ENCODE measurements around the gene DSE. TPM values are rescaled to one million over a fixed set of nuclear protein-coding genes. Genes with fewer than 3 reads are reported as not detected.

DSE gene
- total RNA-seq, 4 donors from 2014 or later = 29.0 to 50.4 (median 38.7) TPM

DNA sequence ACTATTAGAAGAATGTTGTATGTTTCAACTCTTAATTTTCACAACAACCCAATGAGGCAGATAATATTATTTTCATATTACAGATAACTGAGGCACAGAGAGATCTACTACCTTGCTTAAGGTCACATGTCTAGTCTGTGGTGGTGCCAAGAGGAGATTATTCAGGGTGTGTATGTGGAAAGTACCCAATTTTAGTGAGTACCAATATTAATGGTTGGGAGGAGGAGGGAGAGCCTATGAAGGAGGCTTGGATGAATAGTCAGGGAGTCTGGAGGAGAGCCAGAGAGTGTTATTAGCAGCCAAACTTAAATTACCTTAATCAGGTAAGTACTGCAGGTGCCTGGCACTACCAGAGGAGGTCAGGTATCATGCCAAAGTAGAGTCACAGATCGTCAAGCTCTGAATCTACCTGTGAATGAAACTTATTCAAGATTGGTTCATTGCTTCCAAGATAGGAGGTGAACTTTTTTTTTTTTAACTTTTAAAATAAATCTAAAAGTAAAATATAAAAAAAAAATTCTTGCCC, 79.5 kb downstream of the DSE start:
- intact Hi-C loops (cut with DNase I; ENCODE audit: low total_unique reads) = no loop called here
- 48 to 62% methylated on average over 1 of the region's 1 CpG for whole genome bisulfite sequencing, 2 donors
- no peak overlapping the region for H3K4me3 ChIP-seq (ENCODE audit: low read depth, poor library complexity, severe bottlenecking)
- no peak for DNase-seq (ENCODE audit: low spot score in 2 of 2)
- TF ChIP-seq, protein P1, sequence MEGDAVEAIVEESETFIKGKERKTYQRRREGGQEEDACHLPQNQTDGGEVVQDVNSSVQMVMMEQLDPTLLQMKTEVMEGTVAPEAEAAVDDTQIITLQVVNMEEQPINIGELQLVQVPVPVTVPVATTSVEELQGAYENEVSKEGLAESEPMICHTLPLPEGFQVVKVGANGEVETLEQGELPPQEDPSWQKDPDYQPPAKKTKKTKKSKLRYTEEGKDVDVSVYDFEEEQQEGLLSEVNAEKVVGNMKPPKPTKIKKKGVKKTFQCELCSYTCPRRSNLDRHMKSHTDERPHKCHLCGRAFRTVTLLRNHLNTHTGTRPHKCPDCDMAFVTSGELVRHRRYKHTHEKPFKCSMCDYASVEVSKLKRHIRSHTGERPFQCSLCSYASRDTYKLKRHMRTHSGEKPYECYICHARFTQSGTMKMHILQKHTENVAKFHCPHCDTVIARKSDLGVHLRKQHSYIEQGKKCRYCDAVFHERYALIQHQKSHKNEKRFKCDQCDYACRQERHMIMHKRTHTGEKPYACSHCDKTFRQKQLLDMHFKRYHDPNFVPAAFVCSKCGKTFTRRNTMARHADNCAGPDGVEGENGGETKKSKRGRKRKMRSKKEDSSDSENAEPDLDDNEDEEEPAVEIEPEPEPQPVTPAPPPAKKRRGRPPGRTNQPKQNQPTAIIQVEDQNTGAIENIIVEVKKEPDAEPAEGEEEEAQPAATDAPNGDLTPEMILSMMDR (IDR thresholded peaks at IDR 0.05) = no peak
- no peak for TF ChIP-seq POLR2A (IDR thresholded peaks at IDR 0.05)

DNA sequence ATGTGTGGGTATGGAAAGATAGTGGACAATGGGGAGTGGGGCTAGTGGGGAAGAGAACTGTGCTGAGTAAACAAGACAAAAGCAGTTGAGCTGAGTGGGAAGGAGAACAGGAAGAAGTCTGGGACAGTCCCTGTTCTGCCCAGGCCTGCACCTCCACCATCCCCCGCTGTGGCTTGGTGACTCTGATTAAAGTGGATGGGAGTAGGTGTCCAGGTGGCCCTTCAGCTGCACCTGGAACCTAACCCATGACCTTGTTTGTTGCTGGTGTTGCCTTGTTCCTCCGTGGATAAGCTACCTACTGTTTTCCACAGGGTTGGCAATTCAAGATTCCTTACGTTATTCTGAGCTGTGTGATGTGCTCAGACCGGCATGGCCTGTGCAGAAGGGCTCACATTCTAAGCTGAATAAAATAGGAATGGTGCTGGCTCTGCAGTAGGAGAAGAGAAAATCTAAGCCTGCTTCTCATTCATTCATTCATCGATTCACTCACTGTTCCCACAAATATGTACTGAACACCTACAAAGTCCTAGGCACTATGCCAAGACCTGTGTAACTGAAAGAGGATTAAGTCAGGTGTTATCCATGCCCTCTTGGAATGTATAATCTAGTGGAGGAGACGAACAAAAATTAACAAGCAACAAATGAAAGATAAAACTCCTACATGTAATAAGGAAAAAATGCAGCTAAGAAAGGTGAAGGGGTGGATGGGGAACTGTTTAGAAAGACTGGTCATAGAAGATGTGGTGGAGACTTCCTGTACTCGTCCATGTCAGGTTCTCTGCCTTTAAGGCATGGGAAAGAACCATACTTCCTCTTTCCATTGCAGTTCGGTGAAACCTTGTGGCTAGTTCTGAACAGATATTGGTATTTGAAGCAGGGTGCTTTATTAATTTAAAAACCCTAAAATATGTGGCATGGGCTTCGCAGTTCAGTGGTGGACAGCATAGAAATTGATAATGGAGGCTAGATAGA, 80.3 kb downstream of the DSE start:
- 54 to 60% methylated on average over 9 of the region's 9 CpGs for WGBS, 2 donors
- DNase-seq (ENCODE audit: low spot score in 2 of 2) = no peak

DNA sequence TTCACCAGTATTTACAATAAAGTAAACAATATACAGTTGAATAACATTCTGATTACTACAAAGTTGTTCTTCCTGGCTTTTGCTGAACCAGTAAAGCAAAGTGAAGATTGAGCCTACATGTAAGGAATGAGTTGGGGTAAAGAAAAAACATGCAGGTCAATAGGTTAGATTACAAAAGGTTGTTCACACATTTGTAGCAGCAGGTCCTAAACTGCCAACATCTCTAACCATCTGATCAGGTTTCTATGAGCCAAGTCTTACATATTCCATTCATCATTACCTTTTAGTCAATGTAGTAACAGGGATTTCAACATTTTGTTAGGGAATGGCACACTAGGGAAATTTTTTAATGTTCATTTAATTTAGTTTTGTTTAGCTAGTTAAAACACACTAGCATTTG, 81.2 kb downstream of the DSE start:
- intact Hi-C loops (cut with DNase I; ENCODE audit: low total_unique reads) = no loop called here
- TF ChIP-seq, protein P1 (IDR thresholded peaks at IDR 0.05) = no peak
- no peak for DNase-seq (ENCODE audit: low spot score in 2 of 2)
- no peak overlapping the region for H3K4me3 ChIP-seq (ENCODE audit: low read depth, poor library complexity, severe bottlenecking)

More for the DNA sequence above, 80.3 kb downstream of the DSE start:
- no peak overlapping the region for H3K4me3 ChIP-seq (ENCODE audit: low read depth, poor library complexity, severe bottlenecking)
- TF ChIP-seq, protein P1 (IDR thresholded peaks at IDR 0.05) = no peak
- no peak for TF ChIP-seq POLR2A (IDR thresholded peaks at IDR 0.05)
- intact Hi-C loops (cut with DNase I; ENCODE audit: low total_unique reads) = no loop called here

DNA sequence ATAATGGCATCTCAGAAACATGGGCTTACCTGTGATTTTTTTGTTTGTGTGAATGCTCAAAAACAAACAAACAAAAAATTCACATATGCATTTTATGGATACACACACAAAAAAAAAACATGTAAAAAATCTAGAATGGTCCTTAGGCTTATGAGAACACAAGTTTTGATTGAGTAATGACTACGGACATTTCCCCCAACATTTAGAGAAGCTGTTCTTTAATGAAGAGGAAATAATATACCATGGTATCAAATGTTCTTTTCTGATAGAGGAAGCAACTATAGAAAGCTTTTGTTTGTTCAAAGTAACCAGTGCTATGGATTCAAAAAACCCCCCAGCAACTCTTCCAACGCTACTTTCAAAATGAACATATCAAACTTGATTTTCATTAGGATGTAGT, 81.8 kb downstream of the DSE start:
- DNase-seq (ENCODE audit: low spot score in 2 of 2) = no peak
- intact Hi-C loops (cut with DNase I; ENCODE audit: low total_unique reads) = no loop called here
- TF ChIP-seq, protein P1 (IDR thresholded peaks at IDR 0.05) = no peak
- TF ChIP-seq POLR2A (IDR thresholded peaks at IDR 0.05) = no peak
- H3K4me3 ChIP-seq (ENCODE audit: low read depth, poor library complexity, severe bottlenecking) = no peak overlapping the region
- 85 to 94% methylated on average over 2 of the region's 2 CpGs for WGBS, 2 donors

DNA sequence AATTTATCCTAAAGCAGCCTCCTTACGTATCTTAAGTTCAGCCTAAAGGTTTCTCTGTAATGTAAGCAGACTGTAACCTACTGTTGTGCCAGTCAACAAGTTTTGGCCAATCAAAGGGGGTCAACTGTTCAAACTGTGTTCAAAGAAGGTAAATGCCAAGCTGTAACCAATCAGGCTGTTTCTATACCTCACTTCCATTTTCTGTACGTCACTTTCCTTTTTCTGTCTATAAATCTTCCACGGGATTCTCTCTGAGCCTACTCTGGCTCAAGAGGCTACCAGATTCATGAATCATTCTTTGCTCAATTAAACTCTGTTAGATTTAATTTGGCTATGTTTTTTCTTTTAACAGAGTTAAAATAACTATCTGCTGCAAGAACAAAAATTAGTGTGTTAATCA, 85.4 kb downstream of the DSE start:
- 88 to 89% methylated on average over 3 of the region's 3 CpGs for WGBS, 2 donors
- no peak overlapping the region for H3K4me3 ChIP-seq (ENCODE audit: low read depth, poor library complexity, severe bottlenecking)
- intact Hi-C loops (cut with DNase I; ENCODE audit: low total_unique reads) = no loop called here
- TF ChIP-seq POLR2A (IDR thresholded peaks at IDR 0.05) = no peak
- TF ChIP-seq, protein P1 (IDR thresholded peaks at IDR 0.05) = no peak
- no peak for DNase-seq (ENCODE audit: low spot score in 2 of 2)
